ENCODE data around the gene LIN52.
A peak's percentile ranks its signal among the peaks of the same experiment; 100 is the strongest.
"Not testable (repeated sequence)": the region's sequence is repeated elsewhere in the genome, so short reads cannot be mapped to it uniquely, and the experiment has no call there.

LIN52 gene

DNA sequence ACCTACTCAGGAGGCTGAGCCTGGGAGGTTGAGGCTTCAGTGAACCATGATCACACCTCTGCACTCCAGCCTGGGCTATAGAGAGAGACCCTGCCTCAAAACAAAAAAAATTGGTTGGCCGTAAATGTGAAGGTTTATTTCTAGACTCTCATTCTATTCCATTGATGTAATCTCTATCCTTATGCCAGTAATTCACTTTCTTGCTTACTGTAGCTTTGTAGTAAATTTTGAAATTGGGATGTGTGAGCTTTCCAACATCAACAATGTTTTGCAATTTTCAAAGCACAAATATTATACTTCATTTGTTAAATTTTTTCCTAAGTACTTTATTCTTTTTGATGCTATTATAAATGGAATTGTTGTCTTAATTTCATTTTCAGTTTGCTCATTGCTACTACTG, 24.6 kb downstream of the LIN52 start:
- no peak for DNase-seq (ENCODE audit: low spot score)

GRCh38 chr14:74111395-74112216, 26.9 kb downstream of the LIN52 start:
- DNase-seq (ENCODE audit: low spot score): peak; percentile 70

DNA sequence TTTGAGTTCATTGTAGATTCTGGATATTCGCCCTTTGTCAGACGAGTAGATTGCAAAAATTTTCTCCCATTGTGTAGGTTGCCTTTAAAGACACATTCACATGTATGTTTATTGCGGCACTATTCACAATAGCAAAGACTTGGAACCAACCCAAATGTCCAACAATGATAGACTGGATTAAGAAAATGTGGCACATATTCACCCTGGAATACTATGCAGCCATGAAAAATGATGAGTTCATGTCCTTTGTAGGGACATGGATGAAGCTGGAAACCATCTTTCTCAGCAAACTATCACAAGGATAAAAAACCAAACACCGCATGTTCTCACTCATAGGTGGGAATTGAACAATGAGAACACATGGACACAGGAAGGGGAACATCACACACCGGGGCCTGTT, 40.7 kb downstream of the LIN52 start:
- DNase-seq (ENCODE audit: low spot score): not testable (repeated sequence)

DNA sequence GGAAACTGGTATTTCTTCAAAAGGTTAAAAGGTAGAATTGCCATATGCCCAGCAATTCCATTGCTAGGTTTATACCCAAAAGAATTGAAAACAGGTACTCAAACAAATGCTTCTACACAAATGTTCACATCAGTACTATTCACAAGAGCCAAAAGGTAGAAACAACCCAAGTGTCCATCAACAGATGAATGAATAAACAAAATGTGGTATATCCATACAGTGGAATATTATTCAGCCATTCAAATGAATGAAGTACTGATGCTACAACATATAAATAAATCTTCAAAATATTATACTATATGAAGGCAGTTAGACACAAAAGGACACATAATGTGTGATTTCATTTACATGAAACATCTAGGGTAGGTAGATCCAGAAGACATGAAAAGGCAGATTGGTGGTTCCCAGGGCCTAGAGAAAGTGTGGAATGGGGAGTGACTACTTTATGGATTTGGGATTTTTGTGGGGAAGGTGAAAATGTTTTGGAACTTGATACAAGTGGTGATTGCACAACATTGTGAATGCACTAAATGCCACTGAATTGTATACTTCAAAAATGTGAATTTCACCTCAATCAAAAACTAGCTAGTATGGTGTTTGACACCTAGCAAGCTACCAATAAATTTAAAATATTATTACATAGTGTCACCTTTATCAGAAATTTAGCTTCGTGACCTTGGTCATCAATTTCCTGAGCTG, 41.7 kb downstream of the LIN52 start:
- DNase-seq (ENCODE audit: low spot score): no peak

- no peak for DNase-seq (ENCODE audit: low spot score)
Observed at GRCh38 chr14:74127634-74128033, 42.9 kb downstream of the LIN52 start.

DNA sequence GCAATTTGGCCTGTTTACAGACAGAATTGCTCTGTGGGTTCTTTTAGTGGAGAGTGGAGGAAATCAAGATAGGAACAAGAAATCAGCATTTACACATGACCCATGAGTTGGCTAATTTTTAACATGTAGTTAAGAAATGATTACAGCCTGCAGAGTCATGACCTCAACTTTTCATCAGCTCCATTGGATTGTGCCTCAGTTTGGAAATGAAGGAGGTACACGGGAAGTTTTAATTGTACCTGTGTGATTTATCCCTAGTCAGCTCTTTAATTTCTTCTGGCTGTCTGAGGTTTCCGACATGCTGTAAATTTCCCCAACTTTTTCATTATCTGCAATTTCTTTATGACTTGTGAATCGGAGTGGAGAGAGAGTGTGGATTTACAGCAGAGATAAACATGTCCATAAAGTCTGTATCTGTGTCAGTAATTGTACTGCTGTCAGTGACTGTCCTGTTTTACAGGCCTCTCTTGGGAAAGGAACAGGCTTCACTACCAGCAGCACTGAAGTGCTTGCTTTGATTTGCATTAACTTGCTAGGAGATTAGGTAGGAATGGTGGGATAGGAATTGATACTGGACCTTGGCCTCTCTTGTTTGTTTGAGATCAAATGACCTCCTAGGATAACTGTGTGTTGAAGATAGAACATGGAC, 49.2 kb downstream of the LIN52 start:
- no peak for DNase-seq (ENCODE audit: low spot score)

GRCh38 chr14:74134484-74134883, 49.7 kb downstream of the LIN52 start:
- DNase-seq (ENCODE audit: low spot score): no peak

DNA sequence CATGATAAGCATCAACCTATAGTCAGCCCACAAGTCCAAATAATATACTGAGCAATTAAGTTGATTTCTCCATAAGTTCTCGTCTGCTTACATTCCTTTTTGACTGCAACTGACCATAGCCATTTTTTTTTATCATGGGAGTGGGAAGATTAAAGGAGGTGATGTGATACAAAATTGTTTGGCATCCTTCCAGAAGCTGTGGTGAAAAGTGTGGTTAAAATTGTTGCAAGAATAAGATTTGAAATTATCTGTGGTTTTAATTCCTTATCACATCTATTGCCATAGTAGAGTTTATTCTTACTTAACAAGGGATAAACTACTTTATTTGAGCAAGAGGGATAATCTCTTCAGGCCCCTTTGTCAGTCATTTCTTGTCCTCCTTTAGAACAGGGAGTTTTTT, 50.7 kb downstream of the LIN52 start:
- DNase-seq (ENCODE audit: low spot score): no peak

DNA sequence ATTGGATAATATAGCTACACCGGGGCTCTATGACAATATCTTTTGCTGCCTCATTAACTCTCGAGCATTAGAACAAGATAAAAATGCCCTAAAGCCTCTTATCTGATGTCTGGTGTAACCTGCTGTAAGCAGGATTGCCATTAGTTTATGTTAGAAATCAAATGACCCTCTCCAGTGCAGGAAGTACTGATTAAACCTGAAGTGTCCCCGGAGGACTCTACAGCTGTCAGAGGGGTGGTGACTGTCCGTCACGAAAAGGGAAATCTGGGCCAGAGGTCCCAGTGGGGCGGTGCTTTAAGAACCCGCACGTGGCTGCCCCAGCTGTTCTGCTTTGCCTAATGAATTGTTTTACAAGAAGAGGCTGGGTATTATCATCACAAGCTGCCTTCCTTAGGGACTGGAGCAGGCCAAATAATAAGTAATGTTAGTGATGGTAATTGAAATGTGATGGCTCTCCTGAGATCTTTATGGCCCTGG, 55.7 kb downstream of the LIN52 start:
- DNase-seq (ENCODE audit: low spot score): no peak

DNA sequence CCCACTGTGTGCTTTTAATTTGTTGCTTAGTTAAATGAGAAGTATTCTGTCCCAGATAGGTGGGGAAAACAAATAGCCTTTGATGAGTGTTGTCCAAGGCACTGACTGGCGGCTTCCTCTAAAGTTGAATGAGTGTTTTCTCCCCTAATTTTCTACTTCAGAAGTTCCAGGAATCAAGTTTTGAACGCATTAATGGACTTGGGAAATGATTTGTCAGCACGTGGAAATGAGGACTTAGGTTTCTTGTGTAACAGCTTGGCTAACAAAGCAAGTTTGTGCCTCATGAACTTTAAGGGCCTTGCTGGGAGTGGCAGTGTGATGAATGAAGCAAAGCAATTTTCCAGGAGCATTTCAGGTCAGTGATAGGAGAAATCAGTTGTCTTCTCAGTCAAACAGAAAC, 56.9 kb downstream of the LIN52 start:
- no peak for DNase-seq (ENCODE audit: low spot score)

- no peak for DNase-seq (ENCODE audit: low spot score)
Observed at GRCh38 chr14:74142523-74142922, 57.8 kb downstream of the LIN52 start.

DNA sequence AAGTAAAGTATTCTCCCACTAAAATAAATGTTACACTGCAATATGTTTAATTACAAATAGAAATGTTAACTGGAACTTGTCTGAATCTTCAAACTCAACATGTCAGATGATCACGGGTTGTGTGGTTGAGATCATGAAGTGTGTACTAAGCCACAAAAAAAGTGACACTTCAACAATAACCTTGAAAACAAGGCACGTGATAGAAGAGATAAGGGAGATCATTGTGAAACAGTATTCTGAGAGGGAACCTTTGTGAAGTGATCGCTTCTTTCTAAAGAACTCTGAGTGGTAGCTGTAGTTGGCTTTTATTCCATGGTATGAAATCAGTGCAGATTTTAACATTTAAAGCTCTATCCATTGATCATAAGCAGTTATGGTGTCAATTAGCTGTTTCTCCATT, 60.0 kb downstream of the LIN52 start:
- no peak for DNase-seq (ENCODE audit: low spot score)

DNA sequence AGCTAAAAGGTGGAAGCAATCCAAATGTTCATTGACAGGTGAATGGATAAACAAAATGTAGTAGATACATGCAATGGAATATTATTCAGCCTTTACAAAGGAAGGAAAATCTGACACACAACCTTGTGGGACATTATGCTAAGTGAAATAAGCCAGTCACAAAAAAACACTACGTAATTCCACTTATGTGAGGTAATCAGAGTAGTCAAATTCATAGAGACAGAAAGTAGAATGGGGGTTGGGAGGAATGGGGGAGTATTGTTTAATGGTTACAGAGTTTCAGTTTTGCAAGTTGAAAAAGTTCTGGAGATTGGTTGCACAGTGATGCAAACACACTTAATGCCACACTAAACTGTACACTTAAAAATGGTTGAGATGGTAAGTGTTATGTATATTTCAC, 62.8 kb downstream of the LIN52 start:
- no peak for DNase-seq (ENCODE audit: low spot score)

DNA sequence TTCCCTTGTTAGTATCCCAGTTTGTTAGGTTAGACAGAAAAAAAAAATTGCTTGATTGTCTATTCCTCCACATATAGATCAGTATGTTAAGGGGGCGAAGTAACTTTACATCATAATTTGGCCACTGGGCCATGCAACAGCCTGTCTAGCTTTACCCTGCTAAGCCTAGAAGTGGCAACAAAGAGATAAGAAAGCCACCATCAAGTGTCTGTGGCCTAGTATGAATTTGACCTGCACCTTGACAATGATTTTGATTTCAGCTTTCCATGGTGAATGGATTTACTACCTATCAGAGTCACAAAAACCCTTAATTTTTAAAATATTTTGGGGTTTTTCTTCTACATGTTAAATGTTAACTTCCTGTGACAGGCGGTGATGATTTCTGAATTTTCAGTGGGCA, 63.9 kb downstream of the LIN52 start:
- no peak for DNase-seq (ENCODE audit: low spot score)

DNA sequence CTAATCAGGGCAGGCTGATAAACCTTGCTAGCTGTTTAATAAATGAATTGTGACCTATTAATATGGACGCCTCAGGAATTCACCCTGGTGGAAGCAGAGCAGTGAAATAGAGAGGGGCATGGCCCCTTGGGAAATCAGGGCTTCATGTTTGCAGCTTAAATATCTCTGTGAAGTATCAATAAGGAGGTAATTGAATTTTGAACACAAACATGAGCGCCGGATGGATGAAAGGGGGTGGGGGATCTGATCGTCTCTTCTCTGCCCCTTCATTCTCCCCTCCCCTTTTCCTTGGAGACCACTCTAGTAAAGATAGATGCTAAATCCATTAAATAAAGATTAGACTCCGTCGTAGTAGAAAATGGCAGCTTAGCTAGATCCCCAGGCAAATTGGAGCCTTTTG, 70.5 kb downstream of the LIN52 start:
- no peak for DNase-seq (ENCODE audit: low spot score)

- DNase-seq (ENCODE audit: low spot score): no peak
Observed at GRCh38 chr14:74155749-74156148, 71.0 kb downstream of the LIN52 start.

DNA sequence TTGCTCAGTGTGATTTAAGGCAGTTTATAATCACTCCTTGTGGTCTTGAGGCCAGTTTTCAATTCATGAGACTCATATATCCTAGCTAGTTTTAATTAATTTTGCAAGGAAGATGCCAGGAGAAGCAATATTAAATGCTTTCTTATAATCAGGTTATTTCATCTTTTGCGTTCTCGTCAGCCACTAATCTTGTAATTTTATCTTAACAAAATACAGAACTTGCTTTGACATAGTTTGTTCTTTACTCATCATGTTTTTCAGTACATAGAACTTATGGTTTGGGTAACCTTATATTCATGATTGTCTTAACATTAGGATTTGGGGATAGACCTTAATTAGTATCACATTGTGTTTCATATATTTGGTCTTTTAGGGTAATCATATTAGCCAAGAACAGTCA, 76.0 kb downstream of the LIN52 start:
- DNase-seq (ENCODE audit: low spot score): no peak

DNA sequence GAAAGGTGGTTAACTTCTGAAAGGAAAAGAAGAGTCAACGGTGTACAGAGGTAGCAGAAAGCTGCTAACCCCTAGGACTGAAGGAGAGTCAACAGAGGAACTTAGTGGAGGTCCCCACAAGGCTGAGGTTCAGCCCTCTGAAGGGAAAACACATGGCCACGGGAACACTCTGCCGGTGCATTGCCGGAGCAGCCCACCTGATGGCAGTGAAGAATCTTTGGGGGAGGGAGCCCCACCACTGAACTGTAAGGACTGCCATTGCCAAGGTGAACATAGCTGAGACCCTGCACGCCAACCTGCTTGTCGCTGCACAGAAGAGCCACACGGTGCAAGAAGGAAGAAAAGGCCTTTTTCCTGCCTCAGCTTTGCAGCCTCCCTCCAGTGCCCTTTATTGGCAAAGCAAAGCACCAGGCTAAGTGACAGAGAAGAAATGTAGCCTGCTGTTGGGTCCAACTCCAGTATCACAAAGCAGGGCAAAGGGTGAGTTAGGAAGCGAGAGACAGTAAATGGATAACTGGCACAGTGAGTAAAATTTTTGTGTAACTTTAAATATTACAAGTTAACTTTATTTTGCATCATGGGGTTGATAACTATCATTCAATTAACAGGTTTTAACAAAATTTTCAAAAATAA, 76.9 kb downstream of the LIN52 start:
- DNase-seq (ENCODE audit: low spot score): no peak

- DNase-seq (ENCODE audit: low spot score): no peak
Observed at GRCh38 chr14:74169906-74170305, 85.2 kb downstream of the LIN52 start.

- no peak for DNase-seq (ENCODE audit: low spot score)
Observed at GRCh38 chr14:74176400-74176793, 91.6 kb downstream of the LIN52 start.

DNA sequence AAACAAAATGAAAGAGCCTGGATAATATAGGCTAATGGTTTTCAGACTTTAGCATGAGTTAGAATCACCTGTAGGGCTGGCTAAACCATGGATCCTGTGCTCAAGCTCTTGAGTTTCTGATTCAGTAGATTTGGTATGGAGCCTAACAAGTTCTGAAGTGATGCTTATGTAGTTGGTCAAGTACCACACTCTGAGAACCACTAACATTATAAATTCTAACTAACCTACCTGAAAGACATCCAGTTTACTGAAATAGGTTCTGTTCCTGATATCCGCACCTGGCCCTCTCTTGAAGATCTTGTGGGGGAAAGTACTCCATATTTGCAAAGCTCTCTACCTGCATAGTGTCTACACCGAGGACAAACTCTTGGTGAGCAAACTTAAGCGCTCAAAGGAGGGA, 95.1 kb downstream of the LIN52 start:
- DNase-seq (ENCODE audit: low spot score): no peak

- peak; percentile 10 for DNase-seq (ENCODE audit: low spot score)
Observed at GRCh38 chr14:74190927-74191575, 106.3 kb downstream of the LIN52 start.
